Osteoblast (primary cell): ENCODE measurements around the gene MPZL3. TPM values are rescaled to one million over a fixed set of nuclear protein-coding genes. Genes with fewer than 3 reads are reported as not detected.

ENCODE experiments used
- DNase-seq: peaks from one replicate; pipeline ENCODE4 v3.0.0; 2011; ENCODE audit warnings: low spot score, mixed read lengths; ENCODE audit not compliant: insufficient read length; ENCODE audit errors: missing footprints
- H2AFZ ChIP-seq: 2 replicates; pipeline ENCODE4 v1.6.0; 2011; ENCODE audit warnings: mild to moderate bottlenecking, low read length
- H3K27ac ChIP-seq: 2 replicates; pipeline ENCODE4 v1.5.1; 2011; ENCODE audit warnings: mild to moderate bottlenecking, low read depth, low read length, moderate library complexity
- H3K27me3 ChIP-seq: 2 replicates; pipeline ENCODE4 v1.6.0; 2012; ENCODE audit warnings: mild to moderate bottlenecking, control low read depth, inconsistent platforms, low read length, moderate library complexity; ENCODE audit not compliant: insufficient read depth
- H3K36me3 ChIP-seq: 2 replicates; pipeline ENCODE4 v1.5.1; 2011; ENCODE audit warnings: mild to moderate bottlenecking, low read length, control low read depth, moderate library complexity; ENCODE audit not compliant: insufficient read depth
- H3K4me1 ChIP-seq: 2 replicates; pipeline ENCODE4 v1.5.1; 2011; ENCODE audit warnings: mild to moderate bottlenecking, low read length, control low read depth, moderate library complexity; ENCODE audit not compliant: insufficient read depth
- H3K4me2 ChIP-seq: 2 replicates; pipeline ENCODE4 v1.6.0; 2011; ENCODE audit warnings: mild to moderate bottlenecking, low read length; ENCODE audit not compliant: insufficient read depth
- H3K4me3 ChIP-seq: fragments of 200-600 bp; sonication (generic); 3 replicates; pipeline ENCODE4 v1.5.1; 2012; ENCODE audit warnings: mild to moderate bottlenecking, low read length, inconsistent platforms; ENCODE audit not compliant: insufficient read depth
- H3K79me2 ChIP-seq: 2 replicates; pipeline ENCODE4 v1.6.0; 2012; ENCODE audit warnings: mild to moderate bottlenecking, low read length, control low read depth, inconsistent platforms; ENCODE audit not compliant: insufficient read depth
- H3K9me3 ChIP-seq: 2 replicates; pipeline ENCODE4 v1.5.1; 2011; ENCODE audit warnings: low read depth, low read length, control low read depth
- H4K20me1 ChIP-seq: 2 replicates; pipeline ENCODE4 v1.6.0; 2012; ENCODE audit warnings: mild to moderate bottlenecking, low read length, control low read depth; ENCODE audit not compliant: insufficient read depth
- CTCF ChIP-seq: IDR thresholded peaks from 2 replicates; pipeline ENCODE4 v1.5.1; 2011; ENCODE audit warnings: mild to moderate bottlenecking, low read depth, low read length, moderate library complexity; ENCODE audit errors: extremely low read depth
- total RNA-seq: library from RNA; depleted of rRNA; stranded (reverse); fragments of >200 nt; gene quantifications from 2 replicates; pipeline ENCODE4 v1.2.3, GENCODE V29; 2012

Gene MPZL3
- total RNA-seq, 1 donor, result 1.8 TPM

DNA sequence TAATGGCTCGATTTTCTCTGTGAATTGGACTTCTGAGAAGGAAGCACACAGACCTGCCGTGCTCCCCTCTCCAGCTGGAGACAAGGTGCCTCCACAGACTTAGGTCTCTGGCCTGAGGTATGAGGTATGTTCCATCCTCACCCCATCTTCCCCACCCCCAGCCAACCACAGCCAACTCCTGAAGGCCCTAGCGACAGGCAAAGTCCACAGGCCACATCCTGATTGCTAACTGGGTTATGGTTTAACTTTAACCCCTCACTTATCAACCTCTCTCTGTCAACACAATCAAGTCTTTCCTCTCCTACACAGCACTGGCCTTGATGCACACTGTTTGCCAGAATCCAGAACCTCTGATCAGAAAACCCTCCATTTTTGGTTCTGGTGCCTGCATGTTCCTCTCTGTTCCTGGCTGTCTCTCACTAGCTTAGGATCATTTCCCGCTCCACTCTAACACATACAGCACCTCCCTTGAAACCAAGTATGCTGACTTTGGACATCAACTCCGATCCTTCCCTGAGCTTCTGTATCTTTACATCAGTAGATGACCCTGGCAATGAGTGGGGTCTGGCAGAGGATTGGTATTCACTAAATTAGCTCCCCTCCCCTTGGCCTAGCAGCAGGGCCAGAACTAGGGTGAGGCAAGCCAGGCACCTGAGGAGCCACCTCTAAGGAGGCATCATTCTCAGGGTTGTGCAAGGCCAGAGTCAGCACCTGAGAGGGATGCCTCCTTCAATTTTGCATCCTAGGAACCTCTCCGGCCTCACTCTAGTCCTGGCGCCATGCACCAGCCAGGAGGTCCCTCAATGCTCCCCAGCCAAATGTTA lies 49.4 kb downstream of the MPZL3 start:
- TF ChIP-seq CTCF, result no peak
- DNase-seq, result no peak

GRCh38 chr11:118201966-118202365 lies 50.2 kb downstream of the MPZL3 start:
- Histone ChIP-seq H3K4me1 (no peaks in the 10 kb centered on the region), H3K79me2 (no peaks in the 10 kb centered on the region), H3K27ac (no peak overlapping the region), H3K27me3 (peaks cover 19% of the 10 kb centered on the region), H4K20me1 (no peaks in the 10 kb centered on the region), H3K4me3 (no peak overlapping the region), H3K9me3 (no peaks in the 10 kb centered on the region), H3K4me2 (no peak overlapping the region), H3K36me3 (no peaks in the 10 kb centered on the region), H2AFZ (no peak overlapping the region)
- no peak for DNase-seq
- no peak for TF ChIP-seq CTCF

More for the DNA sequence above, 49.4 kb downstream of the MPZL3 start:
- Histone ChIP-seq H3K79me2 (no peaks in the 10 kb centered on the region), H3K9me3 (no peaks in the 10 kb centered on the region), H3K27ac (no peak overlapping the region), H3K27me3 (peaks cover 13% of the 10 kb centered on the region), H2AFZ (no peak overlapping the region), H3K36me3 (no peaks in the 10 kb centered on the region), H3K4me2 (no peak overlapping the region), H3K4me3 (no peak overlapping the region), H4K20me1 (no peaks in the 10 kb centered on the region), H3K4me1 (no peaks in the 10 kb centered on the region)

GRCh38 chr11:118200901-118201680 lies 51.1 kb downstream of the MPZL3 start:
- TF ChIP-seq CTCF, result no peak

GRCh38 chr11:118200497-118200896 lies 51.7 kb downstream of the MPZL3 start:
- no peak overlapping the region for H3K27ac ChIP-seq
- H3K4me2 ChIP-seq, result no peak overlapping the region
- H4K20me1 ChIP-seq, result no peaks in the 10 kb centered on the region
- no peak overlapping the region for H2AFZ ChIP-seq
- H3K4me3 ChIP-seq, result no peak overlapping the region
- no peaks in the 10 kb centered on the region for H3K4me1 ChIP-seq
- H3K79me2 ChIP-seq, result no peaks in the 10 kb centered on the region
- H3K27me3 ChIP-seq, result peaks cover 25% of the 10 kb centered on the region
- no peaks in the 10 kb centered on the region for H3K9me3 ChIP-seq
- no peaks in the 10 kb centered on the region for H3K36me3 ChIP-seq
- DNase-seq, result no peak
- no peak for TF ChIP-seq CTCF

More at GRCh38 chr11:118200901-118201680, 51.1 kb downstream of the MPZL3 start:
- Histone ChIP-seq H3K27me3 (peaks cover 25% of the 10 kb centered on the region), H3K9me3 (no peaks in the 10 kb centered on the region), H3K27ac (no peak overlapping the region), H3K4me1 (no peaks in the 10 kb centered on the region), H3K4me2 (no peak overlapping the region), H2AFZ (no peak overlapping the region), H3K4me3 (no peak overlapping the region), H3K36me3 (no peaks in the 10 kb centered on the region), H4K20me1 (no peaks in the 10 kb centered on the region), H3K79me2 (no peaks in the 10 kb centered on the region)
- DNase-seq, result no peak
